SU-DHL-6 (cell line): ENCODE results near the gene RNF144B.

ENCODE experiments used
- EZH2phosphoT487 ChIP-seq: fragments of 200-600 bp; sonication (generic), shearing (Covaris generic); conservative IDR thresholded peaks from 2 replicates; pipeline ENCODE4 v1.6.1; 2018; ENCODE audit warnings: mild to moderate bottlenecking, antibody characterized with exemption, low read length, moderate library complexity, mixed read lengths
- TF ChIP-seq, protein P1 (sequence below): fragments of 200-600 bp; sonication (generic); IDR thresholded peaks from one replicate; pipeline ENCODE4 v1.5.1; 2017; ENCODE audit warnings: antibody characterized with exemption, mild to moderate bottlenecking, low read length, moderate library complexity; ENCODE audit not compliant: insufficient read depth, poor library complexity, severe bottlenecking

DNA sequence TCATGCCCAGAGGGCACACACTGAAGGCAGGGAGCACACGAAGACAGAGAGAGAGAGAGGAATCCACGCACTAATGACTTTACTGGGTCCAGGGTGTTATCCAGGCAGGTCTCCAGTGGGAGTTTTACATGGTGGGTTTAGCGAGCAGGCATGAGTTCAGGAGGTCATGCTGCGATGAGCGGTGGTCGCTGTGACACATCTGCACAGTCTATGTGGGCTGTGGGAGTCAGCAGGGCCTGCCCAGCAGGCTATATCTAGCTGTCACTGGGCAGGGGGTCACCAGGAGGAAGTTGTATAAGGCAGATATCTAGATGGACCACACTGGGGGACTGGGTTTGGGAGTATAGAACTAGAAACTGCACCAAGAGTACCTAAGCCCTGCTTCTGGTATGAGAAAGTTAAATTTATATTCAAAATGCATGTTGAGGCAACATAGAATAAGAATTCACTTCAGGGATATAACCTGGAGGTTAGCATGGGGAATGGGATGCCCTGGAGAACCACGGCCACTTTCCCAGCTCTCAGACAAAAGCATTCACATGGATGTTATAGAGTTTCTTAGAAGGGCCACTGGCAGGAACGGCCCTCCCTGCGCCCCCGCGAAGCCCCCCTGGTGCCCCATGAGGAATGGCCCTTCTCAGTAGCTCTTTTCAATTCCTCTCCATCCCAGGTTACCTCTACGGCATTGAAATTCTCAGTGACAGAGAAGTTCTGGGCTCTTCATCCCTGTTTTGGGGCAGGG lies 113.9 kb downstream of the RNF144B start:
- TF ChIP-seq, protein P1, sequence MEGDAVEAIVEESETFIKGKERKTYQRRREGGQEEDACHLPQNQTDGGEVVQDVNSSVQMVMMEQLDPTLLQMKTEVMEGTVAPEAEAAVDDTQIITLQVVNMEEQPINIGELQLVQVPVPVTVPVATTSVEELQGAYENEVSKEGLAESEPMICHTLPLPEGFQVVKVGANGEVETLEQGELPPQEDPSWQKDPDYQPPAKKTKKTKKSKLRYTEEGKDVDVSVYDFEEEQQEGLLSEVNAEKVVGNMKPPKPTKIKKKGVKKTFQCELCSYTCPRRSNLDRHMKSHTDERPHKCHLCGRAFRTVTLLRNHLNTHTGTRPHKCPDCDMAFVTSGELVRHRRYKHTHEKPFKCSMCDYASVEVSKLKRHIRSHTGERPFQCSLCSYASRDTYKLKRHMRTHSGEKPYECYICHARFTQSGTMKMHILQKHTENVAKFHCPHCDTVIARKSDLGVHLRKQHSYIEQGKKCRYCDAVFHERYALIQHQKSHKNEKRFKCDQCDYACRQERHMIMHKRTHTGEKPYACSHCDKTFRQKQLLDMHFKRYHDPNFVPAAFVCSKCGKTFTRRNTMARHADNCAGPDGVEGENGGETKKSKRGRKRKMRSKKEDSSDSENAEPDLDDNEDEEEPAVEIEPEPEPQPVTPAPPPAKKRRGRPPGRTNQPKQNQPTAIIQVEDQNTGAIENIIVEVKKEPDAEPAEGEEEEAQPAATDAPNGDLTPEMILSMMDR: no peak
- no peak for TF ChIP-seq EZH2phosphoT487
